AG04450 (cell line): ENCODE measurements around the gene RBM12. TPM values are rescaled to one million over a fixed set of nuclear protein-coding genes. Genes with fewer than 3 reads are reported as not detected.

ENCODE experiments used
- CTCF ChIA-PET: fragments of 300-600, 350-600 bp; formaldehyde crosslinking; extraction: SDS; loops from one replicate; lab custom pipeline; 2022; ENCODE audit warnings: antibody characterized with exemption, inconsistent platforms; lab: Charles Lee
- POLR2A ChIA-PET: fragments of 350-600 bp; formaldehyde crosslinking; extraction: SDS; loops from one replicate; lab custom pipeline; 2021; ENCODE audit warnings: antibody characterized with exemption, inconsistent platforms; lab: Yijun Ruan, JAX
- DNase-seq: peaks from one replicate; pipeline ENCODE4 v3.0.0-alpha.2; 2011; ENCODE audit warnings: low read depth, low spot score
- H3K27ac ChIP-seq: one replicate; pipeline ENCODE4 v1.5.1; 2012; ENCODE audit warnings: low read depth, low read length, control low read depth
- H3K27me3 ChIP-seq: one replicate; pipeline ENCODE4 v1.6.0; 2012; ENCODE audit warnings: low read length; ENCODE audit not compliant: control insufficient read depth, insufficient read depth
- H3K4me3 ChIP-seq: 2 replicates; pipeline ENCODE4 v1.5.1; 2011; ENCODE audit warnings: mild to moderate bottlenecking, low read depth, low read length, control low read depth
- H3K9me3 ChIP-seq: 2 replicates; pipeline ENCODE4 v1.5.1; 2012; ENCODE audit warnings: low read length; ENCODE audit not compliant: control insufficient read depth, insufficient read depth
- polyA plus RNA-seq: library from polyadenylated mRNA; depleted of rRNA; stranded (reverse); fragments of >200 nt; gene quantifications from 2 replicates; pipeline ENCODE4 v1.2.3, GENCODE V29; 2011
- TF ChIP-seq, protein P1 (sequence below): IDR thresholded peaks from 2 replicates; pipeline ENCODE4 v1.5.1; 2011; ENCODE audit warnings: low read depth, low read length, control low read depth, inconsistent platforms

Gene RBM12
- polyA plus RNA-seq, 1 experiment, result 91.1 TPM

GRCh38 chr20:35643045-35643444 lies 21.7 kb downstream of the RBM12 start:
- no peak for DNase-seq
- TF ChIP-seq, protein P1, sequence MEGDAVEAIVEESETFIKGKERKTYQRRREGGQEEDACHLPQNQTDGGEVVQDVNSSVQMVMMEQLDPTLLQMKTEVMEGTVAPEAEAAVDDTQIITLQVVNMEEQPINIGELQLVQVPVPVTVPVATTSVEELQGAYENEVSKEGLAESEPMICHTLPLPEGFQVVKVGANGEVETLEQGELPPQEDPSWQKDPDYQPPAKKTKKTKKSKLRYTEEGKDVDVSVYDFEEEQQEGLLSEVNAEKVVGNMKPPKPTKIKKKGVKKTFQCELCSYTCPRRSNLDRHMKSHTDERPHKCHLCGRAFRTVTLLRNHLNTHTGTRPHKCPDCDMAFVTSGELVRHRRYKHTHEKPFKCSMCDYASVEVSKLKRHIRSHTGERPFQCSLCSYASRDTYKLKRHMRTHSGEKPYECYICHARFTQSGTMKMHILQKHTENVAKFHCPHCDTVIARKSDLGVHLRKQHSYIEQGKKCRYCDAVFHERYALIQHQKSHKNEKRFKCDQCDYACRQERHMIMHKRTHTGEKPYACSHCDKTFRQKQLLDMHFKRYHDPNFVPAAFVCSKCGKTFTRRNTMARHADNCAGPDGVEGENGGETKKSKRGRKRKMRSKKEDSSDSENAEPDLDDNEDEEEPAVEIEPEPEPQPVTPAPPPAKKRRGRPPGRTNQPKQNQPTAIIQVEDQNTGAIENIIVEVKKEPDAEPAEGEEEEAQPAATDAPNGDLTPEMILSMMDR, result no peak
- CTCF ChIA-PET, result no interaction called here
- POLR2A ChIA-PET, result no interaction called here
- H3K9me3 ChIP-seq, result no peaks in the 10 kb centered on the region
- no peak overlapping the region for H3K27ac ChIP-seq
- H3K4me3 ChIP-seq, result no peak overlapping the region
- H3K27me3 ChIP-seq, result no peaks in the 10 kb centered on the region

- no peak overlapping the region for H3K27ac ChIP-seq
- CTCF ChIA-PET, result no interaction called here
Measured at GRCh38 chr20:35641743-35642142, 23.0 kb downstream of the RBM12 start.

DNA sequence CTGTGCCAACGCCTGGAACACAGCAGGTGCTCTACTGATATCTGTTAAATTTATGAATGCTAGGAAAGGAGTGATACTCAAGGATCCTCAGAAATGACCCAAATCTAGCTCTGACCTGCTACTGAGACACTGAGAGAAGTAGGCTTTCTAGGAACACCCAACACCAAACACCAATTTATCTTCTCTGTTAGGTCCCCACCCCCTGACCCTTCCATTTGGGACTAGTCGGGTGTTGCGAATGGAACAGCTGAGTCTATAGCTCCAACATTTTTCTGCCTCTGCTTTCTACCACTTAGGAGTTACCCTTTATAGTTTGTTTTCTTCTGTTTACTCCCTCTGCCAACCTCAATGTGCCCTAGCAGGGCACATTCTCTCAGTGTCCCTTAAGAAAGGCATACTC lies 24.0 kb downstream of the RBM12 start:
- Histone ChIP-seq H3K27me3 (no peaks in the 10 kb centered on the region), H3K27ac (no peak overlapping the region), H3K9me3 (no peaks in the 10 kb centered on the region), H3K4me3 (no peak overlapping the region)
- DNase-seq, result no peak
- ChIA-PET POLR2A (interaction anchor here (0.6 kb wide), 1 partner anchor 11 kb away, joined by 3 read pairs; no protein-coding TSS in a partner anchor), CTCF (no interaction called here)
- TF ChIP-seq, protein P1, result no peak

More at GRCh38 chr20:35641743-35642142, 23.0 kb downstream of the RBM12 start:
- POLR2A ChIA-PET, result no interaction called here
- no peak for DNase-seq
- TF ChIP-seq, protein P1, result no peak
- Histone ChIP-seq H3K9me3 (no peaks in the 10 kb centered on the region), H3K4me3 (no peak overlapping the region), H3K27me3 (no peaks in the 10 kb centered on the region)

DNA sequence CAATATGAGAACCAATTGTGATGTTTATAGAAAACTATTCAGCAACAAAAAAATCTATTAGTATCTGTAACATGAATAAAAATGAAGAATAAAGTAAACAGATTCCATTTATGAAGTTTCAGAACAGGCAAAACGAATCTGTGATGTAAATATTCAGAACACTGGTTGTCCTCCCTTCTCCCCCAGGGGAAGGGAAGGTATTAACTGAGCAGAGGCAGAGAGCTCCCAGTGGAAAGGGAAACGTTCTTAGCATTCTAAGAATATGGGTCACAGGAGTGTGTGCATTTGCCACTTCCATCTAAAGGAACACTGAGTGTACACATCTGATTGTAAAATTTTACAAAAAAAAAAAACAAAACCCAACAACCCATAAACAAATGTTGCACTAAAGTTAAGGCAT lies 25.9 kb downstream of the RBM12 start:
- Histone ChIP-seq H3K27ac (no peak overlapping the region), H3K9me3 (no peaks in the 10 kb centered on the region), H3K27me3 (no peaks in the 10 kb centered on the region), H3K4me3 (no peak overlapping the region)
- no peak for DNase-seq
- ChIA-PET POLR2A (no interaction called here), CTCF (interaction anchor here (0.8 kb wide), 1 partner anchor 18 kb away, joined by 3 read pairs; no protein-coding TSS in a partner anchor)
- TF ChIP-seq, protein P1, result no peak

GRCh38 chr20:35637276-35637675 lies 27.4 kb downstream of the RBM12 start:
- H3K27me3 ChIP-seq, result no peaks in the 10 kb centered on the region
- H3K9me3 ChIP-seq, result no peaks in the 10 kb centered on the region
- H3K4me3 ChIP-seq, result no peak overlapping the region
- TF ChIP-seq, protein P1, result no peak
- ChIA-PET CTCF (interaction anchor here (0.8 to 1.0 kb wide), 2 partner anchors 18 to 317 kb away, joined by 4 to 5 read pairs; partner anchors contain the start of gene SCAND1), POLR2A (no interaction called here)
- H3K27ac ChIP-seq, result no peak overlapping the region
- no peak for DNase-seq
